H1 (cell line): ENCODE data around the gene SAMD9. TPM values are rescaled to one million over a fixed set of nuclear protein-coding genes. Genes with fewer than 3 reads are reported as not detected.

Experiments used
- BACH1 ChIP-seq: IDR thresholded peaks from 2 replicates; pipeline ENCODE4 v1.6.1; 2012; ENCODE audit warnings: low read length, improper control_type of control experiment
- BCL11A ChIP-seq, 2 experiments: IDR thresholded peaks; one replicate each; pipeline ENCODE4 v1.6.1; 2011; ENCODE audit warnings: low read depth in 2 of 2, low read length in 2 of 2, mild to moderate bottlenecking in 2 of 2
- FOSL1 ChIP-seq: IDR thresholded peaks from 2 replicates; pipeline ENCODE4 v1.6.1; 2011; ENCODE audit warnings: mild to moderate bottlenecking, low read depth, low read length, moderate library complexity; ENCODE audit not compliant: insufficient read depth
- JUND ChIP-seq: IDR thresholded peaks from 2 replicates; pipeline ENCODE4 v1.6.1; 2011; ENCODE audit warnings: mild to moderate bottlenecking, improper control_type of control experiment, low read length
- MAFK ChIP-seq: IDR thresholded peaks from 2 replicates; pipeline ENCODE4 v1.6.1; 2012; ENCODE audit warnings: low read depth, mild to moderate bottlenecking, improper control_type of control experiment, low read length
- SIRT6 ChIP-seq: IDR thresholded peaks from one replicate; pipeline ENCODE4 v1.7.1; 2012; ENCODE audit warnings: low read length, inconsistent platforms
- SUZ12 ChIP-seq: fragments of 200-600 bp; sonication (generic); IDR thresholded peaks from 2 replicates; pipeline ENCODE4 v1.6.1; 2012; ENCODE audit warnings: mild to moderate bottlenecking, inconsistent platforms, low read length, moderate library complexity, mixed read lengths
- TAF1 ChIP-seq: IDR thresholded peaks from 2 replicates; pipeline ENCODE4 v1.6.1; 2011; ENCODE audit warnings: mild to moderate bottlenecking, low read depth, low read length
- TEAD4 ChIP-seq: IDR thresholded peaks from 2 replicates; pipeline ENCODE4 v1.6.1; 2012; ENCODE audit warnings: low read depth, low read length, inconsistent platforms, mixed read lengths
- polyA plus RNA-seq, 7 experiments: library from polyadenylated mRNA; depleted of rRNA in 3 of 7; stranded (reverse) in 5 of 7; unstranded in 2 of 7; fragments of >200 nt in 5 of 7; fragments of 200-250 nt in 2 of 7; gene quantifications; 1 replicate in 5 of 7; 2 replicates in 1 of 7; 4 replicates in 1 of 7; pipeline versions ENCODE4 v1.2.1 to v1.2.3, GENCODE V29; 2011 to 2013; ENCODE audit warnings: missing spikeins in 2 of 7, mixed read lengths in 2 of 7
- total RNA-seq: library from RNA; stranded (reverse); fragmentation: NEBNext Ultra II Directional; extraction: Animal tissue kit (Norgen Biotek cat#: 25700); gene quantifications from 2 replicates; pipeline ENCODE4 v1.2.1, GENCODE V29; 2021
- TF ChIP-seq, protein P1 (sequence below): fragments of 300-600 bp; sonication (generic); IDR thresholded peaks from 2 replicates; pipeline ENCODE4 v1.7.1; 2012; ENCODE audit warnings: low read length, moderate library complexity, mild to moderate bottlenecking, inconsistent platforms; ENCODE audit not compliant: insufficient replicate concordance
- TF ChIP-seq, protein P2 (sequence below): IDR thresholded peaks from 2 replicates; pipeline ENCODE4 v1.6.1; 2012; ENCODE audit warnings: inconsistent platforms

The SAMD9 gene
- total and polyA plus RNA-seq, 2 of the 8 experiments (the other 6 are each of a cell fraction or from before 2014, with no cell fraction given) = 0.02 TPM; not detected in 1

DNA sequence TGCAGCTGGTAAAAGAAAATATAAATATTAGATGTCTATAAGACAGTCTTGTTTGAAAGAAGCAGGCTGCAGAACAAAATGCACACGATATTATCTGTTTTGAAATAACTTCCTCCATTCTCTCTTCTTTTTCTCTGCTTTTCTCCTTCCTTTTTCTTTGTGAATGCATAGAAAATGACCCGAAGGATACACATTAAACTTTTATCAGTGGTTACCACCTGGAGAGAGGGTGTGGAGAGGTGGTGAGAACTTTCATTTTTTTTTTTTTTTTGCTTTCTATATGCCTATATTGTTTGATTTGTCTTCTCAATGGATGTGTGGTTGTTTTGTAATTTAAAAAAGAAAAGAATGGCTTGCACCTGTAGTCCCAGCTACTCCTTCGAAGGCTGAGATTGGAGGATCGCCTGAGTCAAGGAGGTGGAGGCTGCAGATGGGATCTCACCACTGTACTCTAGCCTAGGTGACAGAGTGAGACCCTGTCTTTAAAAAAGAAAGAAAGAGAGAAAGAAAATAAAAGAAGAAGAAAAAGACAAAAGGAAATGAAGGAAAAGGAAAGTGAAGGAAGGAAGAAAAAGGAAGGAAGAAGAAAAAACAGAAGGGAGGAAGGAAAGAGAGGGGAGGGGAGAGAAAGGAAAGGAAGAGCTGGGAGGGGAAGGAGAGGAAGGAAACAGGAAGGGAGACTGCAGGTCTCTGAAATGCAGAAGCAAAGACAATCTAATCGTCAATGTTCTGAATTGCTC lies 64.4 kb downstream of the SAMD9 start (continued):
- TF ChIP-seq, protein P1, sequence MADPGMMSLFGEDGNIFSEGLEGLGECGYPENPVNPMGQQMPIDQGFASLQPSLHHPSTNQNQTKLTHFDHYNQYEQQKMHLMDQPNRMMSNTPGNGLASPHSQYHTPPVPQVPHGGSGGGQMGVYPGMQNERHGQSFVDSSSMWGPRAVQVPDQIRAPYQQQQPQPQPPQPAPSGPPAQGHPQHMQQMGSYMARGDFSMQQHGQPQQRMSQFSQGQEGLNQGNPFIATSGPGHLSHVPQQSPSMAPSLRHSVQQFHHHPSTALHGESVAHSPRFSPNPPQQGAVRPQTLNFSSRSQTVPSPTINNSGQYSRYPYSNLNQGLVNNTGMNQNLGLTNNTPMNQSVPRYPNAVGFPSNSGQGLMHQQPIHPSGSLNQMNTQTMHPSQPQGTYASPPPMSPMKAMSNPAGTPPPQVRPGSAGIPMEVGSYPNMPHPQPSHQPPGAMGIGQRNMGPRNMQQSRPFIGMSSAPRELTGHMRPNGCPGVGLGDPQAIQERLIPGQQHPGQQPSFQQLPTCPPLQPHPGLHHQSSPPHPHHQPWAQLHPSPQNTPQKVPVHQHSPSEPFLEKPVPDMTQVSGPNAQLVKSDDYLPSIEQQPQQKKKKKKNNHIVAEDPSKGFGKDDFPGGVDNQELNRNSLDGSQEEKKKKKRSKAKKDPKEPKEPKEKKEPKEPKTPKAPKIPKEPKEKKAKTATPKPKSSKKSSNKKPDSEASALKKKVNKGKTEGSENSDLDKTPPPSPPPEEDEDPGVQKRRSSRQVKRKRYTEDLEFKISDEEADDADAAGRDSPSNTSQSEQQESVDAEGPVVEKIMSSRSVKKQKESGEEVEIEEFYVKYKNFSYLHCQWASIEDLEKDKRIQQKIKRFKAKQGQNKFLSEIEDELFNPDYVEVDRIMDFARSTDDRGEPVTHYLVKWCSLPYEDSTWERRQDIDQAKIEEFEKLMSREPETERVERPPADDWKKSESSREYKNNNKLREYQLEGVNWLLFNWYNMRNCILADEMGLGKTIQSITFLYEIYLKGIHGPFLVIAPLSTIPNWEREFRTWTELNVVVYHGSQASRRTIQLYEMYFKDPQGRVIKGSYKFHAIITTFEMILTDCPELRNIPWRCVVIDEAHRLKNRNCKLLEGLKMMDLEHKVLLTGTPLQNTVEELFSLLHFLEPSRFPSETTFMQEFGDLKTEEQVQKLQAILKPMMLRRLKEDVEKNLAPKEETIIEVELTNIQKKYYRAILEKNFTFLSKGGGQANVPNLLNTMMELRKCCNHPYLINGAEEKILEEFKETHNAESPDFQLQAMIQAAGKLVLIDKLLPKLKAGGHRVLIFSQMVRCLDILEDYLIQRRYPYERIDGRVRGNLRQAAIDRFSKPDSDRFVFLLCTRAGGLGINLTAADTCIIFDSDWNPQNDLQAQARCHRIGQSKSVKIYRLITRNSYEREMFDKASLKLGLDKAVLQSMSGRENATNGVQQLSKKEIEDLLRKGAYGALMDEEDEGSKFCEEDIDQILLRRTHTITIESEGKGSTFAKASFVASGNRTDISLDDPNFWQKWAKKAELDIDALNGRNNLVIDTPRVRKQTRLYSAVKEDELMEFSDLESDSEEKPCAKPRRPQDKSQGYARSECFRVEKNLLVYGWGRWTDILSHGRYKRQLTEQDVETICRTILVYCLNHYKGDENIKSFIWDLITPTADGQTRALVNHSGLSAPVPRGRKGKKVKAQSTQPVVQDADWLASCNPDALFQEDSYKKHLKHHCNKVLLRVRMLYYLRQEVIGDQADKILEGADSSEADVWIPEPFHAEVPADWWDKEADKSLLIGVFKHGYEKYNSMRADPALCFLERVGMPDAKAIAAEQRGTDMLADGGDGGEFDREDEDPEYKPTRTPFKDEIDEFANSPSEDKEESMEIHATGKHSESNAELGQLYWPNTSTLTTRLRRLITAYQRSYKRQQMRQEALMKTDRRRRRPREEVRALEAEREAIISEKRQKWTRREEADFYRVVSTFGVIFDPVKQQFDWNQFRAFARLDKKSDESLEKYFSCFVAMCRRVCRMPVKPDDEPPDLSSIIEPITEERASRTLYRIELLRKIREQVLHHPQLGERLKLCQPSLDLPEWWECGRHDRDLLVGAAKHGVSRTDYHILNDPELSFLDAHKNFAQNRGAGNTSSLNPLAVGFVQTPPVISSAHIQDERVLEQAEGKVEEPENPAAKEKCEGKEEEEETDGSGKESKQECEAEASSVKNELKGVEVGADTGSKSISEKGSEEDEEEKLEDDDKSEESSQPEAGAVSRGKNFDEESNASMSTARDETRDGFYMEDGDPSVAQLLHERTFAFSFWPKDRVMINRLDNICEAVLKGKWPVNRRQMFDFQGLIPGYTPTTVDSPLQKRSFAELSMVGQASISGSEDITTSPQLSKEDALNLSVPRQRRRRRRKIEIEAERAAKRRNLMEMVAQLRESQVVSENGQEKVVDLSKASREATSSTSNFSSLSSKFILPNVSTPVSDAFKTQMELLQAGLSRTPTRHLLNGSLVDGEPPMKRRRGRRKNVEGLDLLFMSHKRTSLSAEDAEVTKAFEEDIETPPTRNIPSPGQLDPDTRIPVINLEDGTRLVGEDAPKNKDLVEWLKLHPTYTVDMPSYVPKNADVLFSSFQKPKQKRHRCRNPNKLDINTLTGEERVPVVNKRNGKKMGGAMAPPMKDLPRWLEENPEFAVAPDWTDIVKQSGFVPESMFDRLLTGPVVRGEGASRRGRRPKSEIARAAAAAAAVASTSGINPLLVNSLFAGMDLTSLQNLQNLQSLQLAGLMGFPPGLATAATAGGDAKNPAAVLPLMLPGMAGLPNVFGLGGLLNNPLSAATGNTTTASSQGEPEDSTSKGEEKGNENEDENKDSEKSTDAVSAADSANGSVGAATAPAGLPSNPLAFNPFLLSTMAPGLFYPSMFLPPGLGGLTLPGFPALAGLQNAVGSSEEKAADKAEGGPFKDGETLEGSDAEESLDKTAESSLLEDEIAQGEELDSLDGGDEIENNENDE = no peak
- TF ChIP-seq BACH1 (no peak), MAFK (no peak), SIRT6 (no peak), SUZ12 (no peak), BCL11A (IDR thresholded peaks at IDR 0.05; ENCODE audit: low read depth in 2 of 2, low read length in 2 of 2) (no peak), JUND (no peak), TEAD4 (no peak), TAF1 (no peak), FOSL1 (no peak)
- TF ChIP-seq, protein P2, sequence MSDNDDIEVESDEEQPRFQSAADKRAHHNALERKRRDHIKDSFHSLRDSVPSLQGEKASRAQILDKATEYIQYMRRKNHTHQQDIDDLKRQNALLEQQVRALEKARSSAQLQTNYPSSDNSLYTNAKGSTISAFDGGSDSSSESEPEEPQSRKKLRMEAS = no peak
